HCT116 (cell line): ENCODE measurements around the gene SEC31B. TPM values are rescaled to one million over a fixed set of nuclear protein-coding genes. Genes with fewer than 3 reads are reported as not detected.

Experiments used
- ATAC-seq: fragments of 200-7000 bp; cut with Tn5 transposase; 2 replicates; pipeline ENCODE4 v1.9.1; 2020; ENCODE audit warnings: mild to moderate bottlenecking, moderate library complexity
- BruUV-seq: library from RNA; stranded (reverse); fragments of 400-500 nt; replicated peaks from 2 replicates; lab custom pipeline; 2021; lab: Mats Ljungman, UMichigan
- CTCF ChIA-PET: fragments of 300-600 bp; sonication (Branson Sonifier 250); formaldehyde crosslinking; loops from one replicate; lab custom pipeline; 2021; ENCODE audit warnings: antibody characterized with exemption; lab: Charles Lee
- POLR2A ChIA-PET: fragments of 300-600, 350-600 bp; sonication (Branson Sonifier 250); formaldehyde crosslinking; loops from one replicate; lab custom pipeline; 2021; ENCODE audit warnings: antibody characterized with exemption; lab: Charles Lee
- RAD21 ChIA-PET, 2 experiments: fragments of 300-600 bp; sonication (Branson Sonifier 250); formaldehyde crosslinking; loops; one replicate each; lab custom pipeline; 2023; ENCODE audit warnings: low total read pairs in 2 of 2; ENCODE audit not compliant: uncharacterized antibody in 2 of 2, unreplicated experiment in 2 of 2, low non-redundant PET in 1 of 2; lab: Charles Lee
- DNase-seq: peaks from one replicate; pipeline ENCODE4 v3.0.0-alpha.2; 2010; ENCODE audit warnings: low read depth, low spot score
- H2AFZ ChIP-seq: fragments of 200-600 bp; shearing (Covaris generic), sonication (generic); 2 replicates; pipeline ENCODE4 v1.6.1; 2017; ENCODE audit warnings: low read depth, mixed run types, mixed read lengths, antibody characterized with exemption, low read length; ENCODE audit not compliant: poor library complexity, severe bottlenecking
- H3K27ac ChIP-seq: 2 replicates; pipeline ENCODE4 v1.5.1; 2012; ENCODE audit warnings: low read depth, low read length
- H3K27me3 ChIP-seq: fragments of 200-600 bp; sonication (generic); 2 replicates; pipeline ENCODE4 v1.6.1; 2016; ENCODE audit warnings: mixed run types, low read length, mixed read lengths; ENCODE audit not compliant: insufficient read depth
- H3K36me3 ChIP-seq, 2 experiments: fragments of 200-500 bp in 1 of 2; fragments of 200-600 bp in 1 of 2; sonication (Bioruptor generic) in 1 of 2; sonication (generic) in 1 of 2; 2 replicates each; pipeline versions ENCODE4 v1.5.1 to v1.6.1; 2014 to 2016; ENCODE audit warnings: low read length in 2 of 2, inconsistent platforms in 1 of 2, mixed read lengths in 1 of 2, mixed run types in 1 of 2; ENCODE audit not compliant: insufficient read depth in 2 of 2, control insufficient read depth in 1 of 2
- H3K4me1 ChIP-seq, 2 experiments: fragments of 200-600 bp in 1 of 2; sonication (generic) in 1 of 2; 2 replicates each; pipeline versions ENCODE4 v1.5.1 to v1.6.1; 2012 to 2017; ENCODE audit warnings: low read length in 2 of 2, inconsistent platforms in 1 of 2, mild to moderate bottlenecking in 1 of 2, mixed read lengths in 1 of 2, mixed run types in 1 of 2, moderate library complexity in 1 of 2; ENCODE audit not compliant: insufficient read depth in 2 of 2, control insufficient read depth in 1 of 2
- H3K4me2 ChIP-seq: fragments of 200-600 bp; sonication (generic); 2 replicates; pipeline ENCODE4 v1.6.1; 2017; ENCODE audit warnings: mixed run types, low read length, mixed read lengths
- H3K4me3 ChIP-seq, 2 experiments: fragments of 200-600 bp in 1 of 2; sonication (generic) in 1 of 2; replicated peaks in 1 of 2; 2 replicates each; pipeline ENCODE4 v1.5.1; 2011 to 2016; ENCODE audit warnings: low read length in 2 of 2, control low read depth in 1 of 2, low read depth in 1 of 2, mild to moderate bottlenecking in 1 of 2, mixed read lengths in 1 of 2, mixed run types in 1 of 2
- H3K79me2 ChIP-seq: fragments of 200-600 bp; sonication (generic); 2 replicates; pipeline ENCODE4 v1.6.1; 2017; ENCODE audit warnings: mild to moderate bottlenecking, mixed run types, low read length, moderate library complexity, mixed read lengths; ENCODE audit not compliant: insufficient read depth
- H3K9ac ChIP-seq: fragments of 200-600 bp; sonication (generic); 2 replicates; pipeline ENCODE4 v1.6.1; 2016; ENCODE audit warnings: low read length, mixed read lengths
- H3K9me2 ChIP-seq: fragments of 200-600 bp; sonication (generic), shearing (Covaris generic); 2 replicates; pipeline ENCODE4 v1.6.1; 2017; ENCODE audit warnings: mixed run types, mild to moderate bottlenecking, moderate library complexity; ENCODE audit not compliant: insufficient read depth
- H3K9me3 ChIP-seq, 2 experiments: fragments of 200-500 bp in 1 of 2; fragments of 200-600 bp in 1 of 2; sonication (Bioruptor generic) in 1 of 2; sonication (generic) in 1 of 2; 2 replicates each; pipeline ENCODE4 v1.6.1; 2014 to 2017; ENCODE audit warnings: low read length in 2 of 2, mixed read lengths in 2 of 2, inconsistent platforms in 1 of 2, low read depth in 1 of 2, mild to moderate bottlenecking in 1 of 2, mixed run types in 1 of 2, moderate library complexity in 1 of 2; ENCODE audit not compliant: control insufficient read depth in 1 of 2, insufficient read depth in 1 of 2
- H4K20me1 ChIP-seq: fragments of 200-600 bp; sonication (generic), shearing (Covaris generic); 2 replicates; pipeline ENCODE4 v1.6.1; 2017; ENCODE audit warnings: mixed run types, mild to moderate bottlenecking, moderate library complexity; ENCODE audit not compliant: insufficient read depth
- ATF3 ChIP-seq: IDR thresholded peaks from 2 replicates; pipeline ENCODE4 v1.6.1; 2012
- CBX3 ChIP-seq: IDR thresholded peaks from 2 replicates; pipeline ENCODE4 v1.6.1; 2012; ENCODE audit warnings: low read depth
- EGR1 ChIP-seq: IDR thresholded peaks from 2 replicates; pipeline ENCODE4 v1.6.1; 2012; ENCODE audit warnings: low read depth
- ELF1 ChIP-seq: IDR thresholded peaks from 2 replicates; pipeline ENCODE4 v1.6.1; 2012; ENCODE audit warnings: low read depth, borderline replicate concordance
- EZH2phosphoT487 ChIP-seq: fragments of 200-600 bp; IDR thresholded peaks from 2 replicates; pipeline ENCODE4 v1.6.1; 2018; ENCODE audit warnings: antibody characterized with exemption, borderline replicate concordance
- FOSL1 ChIP-seq: IDR thresholded peaks from 2 replicates; pipeline ENCODE4 v1.6.1; 2012; ENCODE audit warnings: low read depth
- JUND ChIP-seq: IDR thresholded peaks from 2 replicates; pipeline ENCODE4 v1.6.1; 2012
- MAX ChIP-seq: IDR thresholded peaks from 2 replicates; pipeline ENCODE4 v1.6.1; 2012
- POLR2A ChIP-seq: IDR thresholded peaks from 2 replicates; pipeline ENCODE4 v1.7.0; 2011; ENCODE audit warnings: borderline replicate concordance; ENCODE audit not compliant: insufficient read depth, insufficient read length; ENCODE audit errors: extremely low read depth
- POLR2AphosphoS5 ChIP-seq: IDR thresholded peaks from 2 replicates; pipeline ENCODE4 v1.6.1; 2011; ENCODE audit warnings: mild to moderate bottlenecking, low read depth, low read length, moderate library complexity
- SIN3A ChIP-seq: IDR thresholded peaks from 2 replicates; pipeline ENCODE4 v1.6.1; 2012; ENCODE audit warnings: low read depth
- SP1 ChIP-seq: IDR thresholded peaks from 2 replicates; pipeline ENCODE4 v1.6.1; 2012; ENCODE audit warnings: low read depth
- SRF ChIP-seq: IDR thresholded peaks from 2 replicates; pipeline ENCODE4 v1.6.1; 2012; ENCODE audit warnings: low read depth
- YY1 ChIP-seq: IDR thresholded peaks from 2 replicates; pipeline ENCODE4 v1.6.1; 2011; ENCODE audit warnings: low read length, low read depth, moderate library complexity, mild to moderate bottlenecking; ENCODE audit not compliant: insufficient replicate concordance; ENCODE audit errors: extremely low read depth
- ZBTB33 ChIP-seq: IDR thresholded peaks from 2 replicates; pipeline ENCODE4 v1.6.1; 2011; ENCODE audit warnings: mild to moderate bottlenecking, low read length, moderate library complexity; ENCODE audit not compliant: insufficient replicate concordance; ENCODE audit errors: extremely low read depth
- ZFX ChIP-seq: fragments of 450-650 bp; IDR thresholded peaks from 2 replicates; pipeline ENCODE4 v1.6.1; 2017
- ZNF274 ChIP-seq: fragments of 200-500 bp; sonication (Bioruptor generic); IDR thresholded peaks from 2 replicates; pipeline ENCODE4 v1.6.1; 2014; ENCODE audit warnings: mild to moderate bottlenecking, low read depth, low read length, inconsistent platforms
- intact Hi-C: fragments of 100-400 bp; cut with micrococcal nuclease; formaldehyde crosslinking; loops from 2 replicates; pipeline ENCODE4 v1.10.0; 2022
- total RNA-seq: library from RNA; stranded (reverse); gene quantifications from one replicate; pipeline ENCODE4 v1.2.1, GENCODE V29; 2021; ENCODE audit not compliant: unreplicated experiment

SEC31B gene
- total RNA-seq, 1 experiment from 2014 or later: 30.9 TPM

GRCh38 chr10:100551196-100551595 lies 31.5 kb upstream of the SEC31B start:
- ATAC-seq: no peak
- H3K36me3 ChIP-seq: peaks cover 41 to 47% of the 10 kb centered on the region in 2 experiments

GRCh38 chr10:100544950-100545349 lies 25.3 kb upstream of the SEC31B start:
- Histone ChIP-seq H3K9me2 (no peaks in the 10 kb centered on the region), H4K20me1 (0 out of 2 replicates have a peak, but pooled peaks cover 5% of the 10 kb centered on the region), H3K9me3 (no peaks in the 10 kb centered on the region), H3K79me2 (peaks cover 19% of the 10 kb centered on the region), H3K36me3 (peaks cover 73 to 74% of the 10 kb centered on the region in 2 experiments), H2AFZ (no peak overlapping the region), H3K27me3 (no peaks in the 10 kb centered on the region), H3K27ac (no peak overlapping the region), H3K4me1 (no peaks in the 10 kb centered on the region), H3K4me2 (no peak overlapping the region), H3K9ac (no peak overlapping the region), H3K4me3 (no peak overlapping the region)
- POLR2A ChIA-PET: interaction anchor here (1.4 kb wide), 1 partner anchor 9 kb away, joined by 9 read pairs; the partner anchor contains the start of gene HIF1AN
- intact Hi-C loops: no loop called here
- CTCF ChIA-PET: interaction anchor here (0.9 to 2.2 kb wide), 2 partner anchors 9 to 25 kb away, joined by 3 to 11 read pairs; partner anchors contain the start of gene HIF1AN
- ATAC-seq (no peak), DNase-seq (no peak)
- TF ChIP-seq CBX3: no peak
- no peak for TF ChIP-seq MAX
- no peak for TF ChIP-seq ZFX
- TF ChIP-seq FOSL1: no peak
- no peak for TF ChIP-seq ELF1
- no peak for TF ChIP-seq EZH2phosphoT487
- TF ChIP-seq ZBTB33: no peak
- TF ChIP-seq ATF3: no peak
- TF ChIP-seq POLR2A: no peak
- no peak for TF ChIP-seq SRF
- TF ChIP-seq SIN3A: no peak
- no peak for TF ChIP-seq POLR2AphosphoS5
- no peak for TF ChIP-seq YY1
- TF ChIP-seq EGR1: no peak
- TF ChIP-seq JUND: no peak
- no peak for TF ChIP-seq ZNF274
- RAD21 ChIA-PET: no interaction called here
- no TSS peak for BruUV-seq

More at GRCh38 chr10:100551196-100551595, 31.5 kb upstream of the SEC31B start:
- Histone ChIP-seq H3K4me3 (no peak overlapping the region), H3K9me2 (no peaks in the 10 kb centered on the region), H3K9me3 (no peaks in the 10 kb centered on the region), H3K4me2 (no peak overlapping the region), H3K4me1 (no peaks in the 10 kb centered on the region), H2AFZ (no peak overlapping the region), H3K27me3 (no peaks in the 10 kb centered on the region), H3K9ac (no peak overlapping the region), H3K79me2 (no peaks in the 10 kb centered on the region), H4K20me1 (no peaks in the 10 kb centered on the region), H3K27ac (no peak overlapping the region)
- BruUV-seq: no TSS peak
- RAD21 ChIA-PET: no interaction called here
- CTCF ChIA-PET: interaction anchor here (1.4 kb wide), 1 partner anchor 16 kb away, joined by 3 read pairs; the partner anchor contains the start of gene HIF1AN
- TF ChIP-seq SP1 (no peak), ZNF274 (no peak), POLR2AphosphoS5 (no peak)
- intact Hi-C loops: no loop called here
- no peak for DNase-seq
- POLR2A ChIA-PET: no interaction called here
